Stimulated activated CD8-positive, alpha-beta memory T cell treated with anti-CD3 and anti-CD28 coated beads, Interleukin-7, amount 100 ng/mL, for 24 hours (primary cell): ENCODE data around the gene SEMA4D.

Experiments
- DNase-seq: peaks from one replicate; pipeline ENCODE4 v3.0.0-alpha.2; 2020; ENCODE audit warnings: low read depth

Gene SEMA4D

GRCh38 chr9:89368550-89368949 is 129.4 kb downstream of the SEMA4D start:
- DNase-seq: no peak

GRCh38 chr9:89367726-89368437 is 130.0 kb downstream of the SEMA4D start:
- DNase-seq: no peak

GRCh38 chr9:89367281-89367680 is 130.6 kb downstream of the SEMA4D start:
- no peak for DNase-seq

- no peak for DNase-seq
Observed at GRCh38 chr9:89366711-89367110, 131.2 kb downstream of the SEMA4D start.

DNA sequence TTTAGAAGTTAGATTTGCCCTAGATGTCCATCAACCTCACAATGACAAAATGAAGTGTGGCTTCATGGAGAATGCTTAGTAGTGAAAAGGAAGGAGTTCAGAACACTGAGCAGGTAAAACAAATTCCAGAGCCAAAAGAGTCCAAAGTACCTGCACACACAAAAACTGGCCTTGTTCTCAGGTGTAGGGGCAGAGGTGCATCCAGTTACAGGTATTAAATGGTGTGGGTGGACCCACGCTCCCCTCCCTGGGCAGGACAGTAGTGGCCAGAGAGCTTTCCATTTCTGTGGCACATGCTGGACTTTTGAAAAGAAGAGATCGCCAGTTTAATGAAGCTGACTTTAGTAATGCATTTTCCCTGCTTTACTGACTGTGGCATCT is 132.4 kb downstream of the SEMA4D start:
- no peak for DNase-seq

GRCh38 chr9:89364666-89365531 is 133.0 kb downstream of the SEMA4D start:
- no peak for DNase-seq

GRCh38 chr9:89363921-89364665 is 133.8 kb downstream of the SEMA4D start:
- DNase-seq: no peak

- DNase-seq: no peak
Observed at GRCh38 chr9:89363311-89363670, 134.6 kb downstream of the SEMA4D start.

- DNase-seq: no peak
Observed at GRCh38 chr9:89362647-89363310, 135.1 kb downstream of the SEMA4D start.

DNA sequence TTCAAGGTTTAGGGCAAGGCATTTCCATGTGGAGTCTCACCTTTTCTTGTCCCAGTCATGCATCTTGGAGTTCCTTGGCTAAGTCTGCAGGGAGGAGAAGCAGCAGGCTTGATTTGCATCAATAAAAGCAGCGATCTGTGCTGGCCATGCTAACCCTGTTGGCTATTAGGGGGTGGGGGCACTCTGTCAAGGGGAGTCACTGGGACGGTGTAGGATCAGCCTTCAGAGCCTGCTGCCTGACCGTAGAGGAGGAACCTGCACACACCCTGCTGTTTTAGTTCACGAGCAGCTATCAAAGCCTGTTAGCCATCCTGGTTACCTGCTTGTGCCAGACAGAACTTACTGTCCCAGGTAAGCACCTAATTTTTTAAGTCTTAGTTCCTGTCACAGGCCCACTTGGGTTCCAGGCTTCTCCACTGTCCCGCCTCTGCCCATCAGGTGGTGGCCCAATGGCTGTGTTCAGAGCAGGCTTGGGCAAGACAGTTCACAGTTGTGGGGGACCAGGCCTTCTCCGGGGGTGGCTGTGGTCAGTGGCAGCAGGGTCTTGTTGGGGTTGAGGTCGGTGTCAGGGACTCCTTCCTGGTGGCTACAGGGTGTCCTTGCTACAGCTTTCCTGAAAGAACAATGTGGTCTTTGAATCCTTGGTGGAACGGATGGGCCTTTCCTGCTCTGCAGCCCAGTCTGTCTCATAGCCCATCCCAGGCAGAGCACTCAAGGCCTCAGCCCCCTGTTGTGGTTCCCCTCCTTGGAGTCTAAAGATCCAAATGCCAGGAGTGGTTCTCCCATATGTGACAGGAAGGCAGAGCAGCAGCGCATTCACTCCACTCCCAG is 135.9 kb downstream of the SEMA4D start:
- DNase-seq: no peak

- no peak for DNase-seq
Observed at GRCh38 chr9:89361031-89361430, 136.9 kb downstream of the SEMA4D start.

DNA sequence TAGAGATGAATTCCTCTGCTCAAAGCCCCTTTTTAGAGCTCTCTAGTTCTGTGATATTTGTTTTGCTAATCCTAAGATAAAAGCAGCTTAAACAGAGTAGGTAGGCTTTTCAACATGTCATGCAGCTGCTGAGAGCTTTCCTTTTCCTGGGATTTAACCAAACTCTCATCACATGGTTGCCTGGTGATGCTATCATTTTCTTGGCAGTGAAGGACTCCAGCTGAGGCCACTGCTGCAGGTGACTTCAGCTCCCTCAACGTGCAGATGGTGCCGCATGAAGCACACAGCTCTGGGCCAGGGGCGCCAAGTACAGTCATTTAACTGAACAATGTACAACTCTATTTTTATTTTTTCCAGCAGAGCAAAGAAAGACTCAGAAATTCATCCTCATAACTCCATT is 137.4 kb downstream of the SEMA4D start:
- no peak for DNase-seq

DNA sequence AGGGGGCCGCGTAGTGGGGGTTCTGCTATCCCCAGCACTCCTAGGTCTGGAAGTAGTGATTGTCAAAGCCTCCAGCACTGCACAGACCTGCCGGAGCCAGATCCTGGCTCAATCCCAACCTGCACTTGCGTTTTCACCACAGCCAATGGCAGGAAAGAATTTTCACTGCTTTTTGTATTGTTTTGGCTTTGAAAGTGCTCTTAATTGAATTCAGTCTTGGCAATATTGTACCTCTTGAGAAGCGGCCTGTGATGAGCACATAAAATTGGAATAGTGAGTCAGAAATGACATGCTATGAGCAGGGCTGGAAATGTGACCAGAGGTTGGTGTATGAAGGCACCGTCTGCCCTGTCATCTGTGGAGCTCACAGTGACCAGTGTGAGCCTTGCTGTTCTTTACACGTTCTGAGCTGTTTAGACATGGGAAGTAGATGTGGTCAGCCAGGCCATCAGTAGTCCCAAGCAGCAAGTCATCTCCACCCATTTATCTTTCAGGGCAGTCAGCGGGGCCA is 138.1 kb downstream of the SEMA4D start:
- DNase-seq: no peak

DNA sequence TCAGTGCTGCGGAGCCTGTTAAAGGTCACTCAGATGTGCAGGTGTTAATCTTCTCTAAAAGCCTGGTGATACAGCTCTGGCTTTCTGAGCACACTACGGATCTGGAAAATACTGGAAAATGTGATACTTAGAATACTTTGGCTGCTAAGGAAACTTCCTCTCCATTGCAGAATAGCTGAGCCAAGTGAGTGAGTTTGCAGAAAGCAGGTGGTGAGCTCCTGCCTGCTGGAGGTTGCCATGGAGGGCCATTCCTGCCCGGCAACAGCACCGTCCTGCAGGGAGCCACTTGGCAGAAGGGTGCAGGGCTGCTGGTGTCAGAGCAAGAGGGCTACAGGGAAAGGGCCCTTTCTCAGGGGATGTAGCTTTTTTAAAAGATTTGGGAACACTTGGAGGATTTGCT is 138.9 kb downstream of the SEMA4D start:
- DNase-seq: no peak

GRCh38 chr9:89358376-89358916 is 139.5 kb downstream of the SEMA4D start:
- DNase-seq: no peak

- DNase-seq: no peak
Observed at GRCh38 chr9:89357331-89358197, 140.3 kb downstream of the SEMA4D start.

DNA sequence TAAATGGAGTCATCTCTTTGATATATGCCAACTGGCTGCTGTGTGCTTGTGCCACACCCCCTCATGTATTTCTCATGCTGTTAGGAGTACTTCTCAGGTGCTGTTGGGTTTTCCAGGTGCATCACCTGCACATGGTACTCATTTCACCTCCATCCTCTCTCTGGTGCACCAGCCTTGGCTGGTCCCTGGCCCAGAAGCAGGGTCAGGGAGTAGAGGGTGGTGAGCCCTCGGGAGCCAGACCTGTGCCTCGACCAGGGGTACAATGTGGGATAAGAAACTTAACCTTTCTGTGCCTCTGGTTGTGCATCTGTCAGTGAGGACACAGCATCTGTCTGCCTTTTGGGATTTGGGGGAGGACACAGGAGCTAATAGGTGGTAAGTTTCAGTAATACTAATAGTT is 141.1 kb downstream of the SEMA4D start:
- no peak for DNase-seq

GRCh38 chr9:89354471-89354870 is 143.4 kb downstream of the SEMA4D start:
- DNase-seq: no peak

DNA sequence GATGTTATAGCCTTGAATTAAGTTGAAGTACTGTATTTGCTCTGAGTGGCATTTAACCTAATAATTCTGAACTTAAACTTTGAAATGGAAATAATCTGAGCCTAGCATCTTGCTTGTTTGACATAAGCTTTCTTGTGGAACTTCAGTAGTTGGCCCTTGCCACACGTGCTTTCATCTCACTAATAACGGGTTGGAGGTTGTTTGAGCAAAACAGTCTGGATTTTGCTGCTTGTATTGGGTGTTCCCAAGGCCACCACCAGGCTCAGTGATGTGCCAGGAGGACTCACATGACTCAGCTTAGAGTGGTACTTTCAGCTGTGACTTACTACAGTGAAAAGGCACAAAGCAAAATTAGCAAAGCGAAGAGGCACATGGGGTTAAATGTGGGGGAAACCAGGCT is 143.9 kb downstream of the SEMA4D start:
- DNase-seq: no peak
